ENCODE data around the gene UNC5C. TPM values are rescaled to one million over a fixed set of nuclear protein-coding genes. Genes with fewer than 3 reads are reported as not detected.

Gene UNC5C
- total RNA-seq, 1 donor from 2014 or later, result not detected

DNA sequence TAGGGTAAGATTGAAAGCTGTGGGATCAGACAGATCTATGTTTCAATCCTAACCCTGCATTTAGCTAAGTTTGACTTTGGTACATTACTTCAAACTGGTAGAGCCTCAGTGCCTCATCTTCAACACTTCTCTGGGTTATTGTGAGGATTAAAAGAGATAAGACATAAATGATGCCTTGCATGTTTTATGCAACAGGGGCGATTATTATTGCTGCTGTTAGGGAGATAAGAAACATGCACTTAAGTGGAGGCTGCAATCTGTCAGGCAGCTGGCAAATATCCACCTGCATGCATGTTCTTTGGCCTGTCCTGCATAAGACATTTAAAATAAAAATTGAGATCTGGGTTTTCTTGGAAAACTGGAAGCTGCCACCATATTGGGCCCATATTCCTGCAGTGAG lies 24.6 kb downstream of the UNC5C start:
- intact Hi-C loops (cut with micrococcal nuclease), result no loop called here

DNA sequence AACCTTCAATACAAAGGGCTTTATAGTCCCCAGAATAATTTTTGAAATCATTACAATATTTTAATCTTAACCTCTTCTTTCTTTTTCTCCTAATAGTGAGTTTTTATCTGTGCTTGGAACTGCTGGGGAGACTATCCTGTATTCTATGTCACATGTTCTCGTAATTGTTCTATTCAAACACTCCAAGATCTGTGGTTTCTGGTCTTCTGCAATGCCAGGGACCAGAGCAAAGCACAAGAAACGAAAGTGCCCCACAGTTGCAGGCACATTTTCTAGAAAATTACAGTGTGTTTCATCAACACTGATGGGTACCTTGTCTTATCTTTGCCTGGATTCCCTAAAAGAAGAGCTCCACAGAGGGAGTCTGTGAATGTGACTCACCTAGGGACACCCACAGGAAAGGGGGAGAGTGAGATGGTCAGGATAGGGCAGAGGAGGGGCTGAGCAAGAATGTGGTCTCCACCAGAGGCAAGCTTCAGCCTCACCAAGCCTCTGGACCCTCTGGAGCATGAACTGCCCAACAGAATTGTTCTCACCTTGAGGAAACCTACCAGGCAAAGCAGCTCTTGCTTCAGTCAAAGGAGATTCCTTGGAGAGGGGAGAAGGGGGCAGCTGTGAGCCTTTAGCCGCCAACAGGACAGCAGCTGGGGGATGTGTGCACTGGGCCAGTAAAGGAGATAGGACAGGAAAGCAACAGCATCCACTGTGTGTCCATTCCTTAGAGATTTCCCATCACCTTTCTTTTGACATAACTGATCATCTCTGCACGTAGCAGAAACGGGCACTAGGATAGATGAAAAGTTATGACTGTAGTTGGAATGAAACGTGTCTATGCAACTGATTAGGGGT lies 25.9 kb downstream of the UNC5C start:
- intact Hi-C loops (cut with micrococcal nuclease), result no loop called here

GRCh38 chr4:95517576-95518345 lies 31.0 kb downstream of the UNC5C start:
- intact Hi-C loops (cut with micrococcal nuclease), result no loop called here

DNA sequence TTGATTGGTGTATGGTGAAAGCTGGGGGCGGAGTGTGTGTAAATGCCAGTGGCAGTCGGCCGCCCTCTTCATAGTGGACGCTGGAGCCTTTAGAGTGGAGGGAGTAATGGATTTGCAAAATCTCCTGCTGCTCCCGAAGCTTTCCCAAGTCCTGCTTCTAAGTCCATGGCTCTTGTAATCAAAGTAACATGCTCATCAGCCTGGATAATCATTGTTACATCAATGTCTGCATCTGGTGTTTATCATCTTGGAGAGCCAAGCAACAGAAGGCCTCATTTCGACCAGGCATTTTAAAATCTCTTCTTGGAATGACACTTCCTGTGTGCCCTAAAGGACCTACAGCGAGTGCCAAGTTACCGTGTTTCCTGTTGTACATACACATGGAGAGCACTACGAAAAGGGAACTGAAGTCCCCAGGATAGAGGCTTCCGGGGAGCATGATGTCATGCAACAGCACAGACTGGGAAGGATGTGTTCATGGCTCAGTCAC lies 32.2 kb downstream of the UNC5C start:
- intact Hi-C loops (cut with micrococcal nuclease), result no loop called here

DNA sequence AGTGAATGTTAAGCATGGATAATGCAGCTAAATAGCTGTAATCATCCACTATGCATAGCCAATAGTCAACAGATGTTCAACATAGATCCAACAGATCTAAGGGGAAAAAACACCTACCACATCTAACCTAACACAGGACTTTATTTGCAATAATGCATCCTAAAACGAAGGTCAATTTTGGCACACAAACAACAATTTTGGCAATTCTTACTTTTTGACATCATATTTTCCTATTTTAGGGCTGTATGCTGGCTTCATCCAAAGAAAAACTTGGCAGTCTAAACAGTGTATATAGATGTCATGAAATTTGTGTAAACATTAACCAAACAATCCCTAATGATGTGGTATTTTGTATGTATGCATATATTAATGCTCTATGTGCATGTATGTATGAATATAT lies 33.2 kb downstream of the UNC5C start:
- intact Hi-C loops (cut with micrococcal nuclease), result no loop called here

- intact Hi-C loops (cut with micrococcal nuclease), result no loop called here
Observed at GRCh38 chr4:95513022-95513421, 35.8 kb downstream of the UNC5C start.

DNA sequence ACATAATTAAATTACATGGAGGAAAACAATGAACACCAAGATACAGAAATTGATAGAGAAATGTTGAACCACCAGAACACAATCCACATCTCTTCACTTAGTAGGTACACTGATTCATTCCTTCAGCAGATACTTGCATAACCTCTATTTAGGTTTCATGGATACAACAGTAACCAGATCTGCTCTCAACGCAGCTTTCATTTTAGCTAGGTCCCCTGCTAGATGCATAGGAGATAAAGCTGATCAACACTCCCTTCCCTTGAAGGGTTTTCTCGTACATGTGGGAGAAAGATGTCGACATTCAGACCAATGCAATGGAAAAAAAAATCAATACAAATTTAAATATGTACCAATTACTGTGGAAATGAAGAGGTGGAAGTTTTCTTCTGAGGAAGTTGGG lies 37.3 kb downstream of the UNC5C start:
- intact Hi-C loops (cut with micrococcal nuclease), result loop anchor here (2.0 kb wide), 1 partner anchor 345 kb away; no protein-coding TSS in a partner anchor

- intact Hi-C loops (cut with micrococcal nuclease), result loop anchor here (2.0 kb wide), 1 partner anchor 344 kb away; no protein-coding TSS in a partner anchor
Observed at GRCh38 chr4:95510877-95511276, 37.9 kb downstream of the UNC5C start.

DNA sequence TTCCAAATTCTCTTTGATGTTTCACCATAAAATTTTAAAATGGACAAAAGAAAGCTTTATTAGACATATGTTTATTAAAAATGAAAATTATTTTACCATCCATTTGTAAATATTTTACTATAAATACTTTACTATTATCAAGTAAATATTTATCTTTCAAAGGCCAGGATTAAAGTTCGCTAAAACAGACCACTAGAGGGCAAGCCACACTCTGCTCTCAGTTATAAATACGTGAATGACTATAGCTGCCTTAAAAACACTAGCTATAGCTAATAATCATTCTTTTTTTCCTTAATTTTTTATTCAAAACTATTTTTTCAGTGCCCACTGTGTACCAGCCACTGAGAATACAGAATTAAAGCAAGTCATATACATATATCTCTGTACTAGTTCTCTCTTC lies 38.6 kb downstream of the UNC5C start:
- intact Hi-C loops (cut with micrococcal nuclease), result loop anchor here (2.0 kb wide), 1 partner anchor 343 kb away; no protein-coding TSS in a partner anchor

- intact Hi-C loops (cut with micrococcal nuclease), result no loop called here
Observed at GRCh38 chr4:95508421-95508820, 40.4 kb downstream of the UNC5C start.

GRCh38 chr4:95507561-95507960 lies 41.2 kb downstream of the UNC5C start:
- intact Hi-C loops (cut with micrococcal nuclease), result no loop called here

GRCh38 chr4:95507147-95507546 lies 41.6 kb downstream of the UNC5C start:
- intact Hi-C loops (cut with micrococcal nuclease), result no loop called here

GRCh38 chr4:95506264-95506663 lies 42.5 kb downstream of the UNC5C start:
- intact Hi-C loops (cut with micrococcal nuclease), result no loop called here

GRCh38 chr4:95505799-95506198 lies 43.0 kb downstream of the UNC5C start:
- intact Hi-C loops (cut with micrococcal nuclease), result no loop called here

DNA sequence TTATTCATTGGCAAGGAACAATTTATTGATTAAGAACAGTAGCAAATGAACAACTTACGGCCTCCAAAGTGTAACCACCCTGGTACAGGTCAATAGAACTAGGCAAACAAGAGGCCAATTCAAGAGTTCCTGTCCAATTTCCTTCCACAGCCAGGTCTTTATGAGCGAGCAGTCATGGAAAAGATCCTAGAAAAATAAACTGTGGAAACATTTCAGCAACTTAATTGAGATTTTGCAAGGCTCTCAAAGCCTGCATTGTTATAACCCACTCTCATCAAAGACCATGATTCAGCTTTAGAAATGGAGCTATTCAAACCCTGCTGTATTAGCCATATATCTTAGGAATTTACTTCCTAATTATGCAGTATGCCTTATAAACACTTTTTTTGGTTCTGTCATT lies 43.6 kb downstream of the UNC5C start:
- intact Hi-C loops (cut with micrococcal nuclease), result no loop called here

DNA sequence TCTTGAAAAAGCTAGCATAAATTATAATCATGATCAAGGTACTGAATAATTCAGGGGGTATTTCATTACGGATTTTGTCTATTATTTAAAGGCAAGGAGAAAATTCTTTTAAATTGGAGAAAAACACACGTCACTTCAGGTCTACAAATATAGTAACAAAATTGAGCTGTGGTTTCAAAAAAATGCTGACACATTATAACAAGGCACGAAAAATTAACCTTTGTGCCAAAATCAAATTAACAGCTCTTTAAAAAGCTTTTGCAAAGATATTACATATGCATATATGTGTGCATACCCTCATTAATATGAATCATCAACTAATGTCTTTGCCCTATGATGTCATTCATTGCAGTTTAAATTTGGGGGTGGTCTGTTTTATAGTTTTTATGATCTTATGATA lies 44.3 kb downstream of the UNC5C start:
- intact Hi-C loops (cut with micrococcal nuclease), result no loop called here

DNA sequence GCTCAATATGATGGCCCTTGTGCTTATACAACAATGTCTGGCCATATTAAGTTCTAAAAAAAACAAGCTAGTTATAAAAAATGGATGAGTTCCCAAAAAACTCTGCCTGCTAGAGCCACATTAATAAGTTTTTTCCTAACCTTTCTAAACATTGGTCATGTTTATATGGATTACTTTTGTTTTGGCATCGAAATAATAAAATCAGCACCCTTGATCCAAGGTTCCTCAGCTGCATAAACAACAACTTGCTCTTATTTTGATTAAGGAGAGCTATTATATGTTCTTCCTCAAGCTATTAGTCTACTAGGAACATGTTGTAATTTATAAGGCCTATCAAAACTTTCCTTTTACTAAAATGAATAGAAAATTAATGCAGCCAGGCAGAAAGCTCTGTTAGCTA lies 48.4 kb downstream of the UNC5C start:
- intact Hi-C loops (cut with micrococcal nuclease), result no loop called here

DNA sequence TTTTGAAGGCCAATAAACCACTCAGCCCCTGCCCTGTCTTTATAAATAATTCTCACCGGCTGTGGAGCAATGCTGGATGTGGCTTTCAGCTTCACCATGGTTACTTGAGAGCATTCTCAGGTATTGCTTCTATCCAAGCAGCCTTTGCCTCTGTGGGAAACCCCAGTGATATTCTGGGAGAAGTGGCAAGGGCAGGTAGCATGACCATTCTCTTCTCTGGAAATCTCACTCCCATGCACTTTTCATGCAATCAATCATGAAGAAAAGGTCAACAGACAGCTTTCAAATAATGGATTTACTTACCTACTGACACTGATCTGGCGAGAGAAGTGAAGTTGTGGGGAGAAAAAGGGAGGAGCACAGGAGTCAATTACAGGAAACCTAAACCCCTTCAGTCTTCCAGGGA lies 49.5 kb downstream of the UNC5C start:
- intact Hi-C loops (cut with micrococcal nuclease), result no loop called here

GRCh38 chr4:95494186-95494585 lies 54.6 kb downstream of the UNC5C start:
- intact Hi-C loops (cut with micrococcal nuclease), result no loop called here

DNA sequence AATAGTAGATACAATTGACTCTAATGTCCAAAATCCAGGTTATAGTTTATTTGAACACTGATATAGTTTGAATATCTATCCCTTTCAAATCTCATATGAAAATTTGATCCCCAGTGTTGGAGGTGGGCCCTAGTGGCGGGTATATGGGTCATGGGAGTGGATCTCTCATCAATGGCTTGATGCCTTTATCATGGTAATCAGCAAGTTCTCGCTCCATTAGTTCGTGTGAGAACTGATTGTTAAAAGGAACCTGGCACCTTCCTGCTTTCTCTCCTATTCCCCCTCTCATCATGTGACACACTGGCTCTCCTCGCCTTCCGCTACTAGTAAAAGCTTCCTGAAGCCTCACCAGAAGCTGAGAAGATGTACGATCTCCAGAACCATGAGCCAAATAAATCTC lies 70.1 kb downstream of the UNC5C start:
- intact Hi-C loops (cut with micrococcal nuclease), result no loop called here

DNA sequence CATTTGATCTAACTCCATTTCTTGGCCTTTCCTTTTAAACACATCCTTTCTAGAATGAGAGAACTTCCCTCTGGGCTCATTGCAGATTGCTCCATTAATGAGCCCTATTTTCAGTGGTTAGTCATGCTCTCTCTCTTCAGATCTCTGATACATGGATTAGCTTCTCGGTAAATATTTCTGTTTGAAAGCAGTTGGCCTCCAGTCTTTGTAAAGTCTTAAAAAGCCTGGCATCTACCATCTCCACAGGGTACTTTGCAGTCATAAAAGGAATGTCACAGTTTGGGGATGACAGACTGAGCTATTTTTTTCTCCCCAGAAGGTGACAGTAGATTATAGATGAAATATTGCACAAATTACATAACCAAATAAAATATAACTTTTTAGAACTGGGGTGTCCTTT lies 72.7 kb downstream of the UNC5C start:
- intact Hi-C loops (cut with micrococcal nuclease), result no loop called here

DNA sequence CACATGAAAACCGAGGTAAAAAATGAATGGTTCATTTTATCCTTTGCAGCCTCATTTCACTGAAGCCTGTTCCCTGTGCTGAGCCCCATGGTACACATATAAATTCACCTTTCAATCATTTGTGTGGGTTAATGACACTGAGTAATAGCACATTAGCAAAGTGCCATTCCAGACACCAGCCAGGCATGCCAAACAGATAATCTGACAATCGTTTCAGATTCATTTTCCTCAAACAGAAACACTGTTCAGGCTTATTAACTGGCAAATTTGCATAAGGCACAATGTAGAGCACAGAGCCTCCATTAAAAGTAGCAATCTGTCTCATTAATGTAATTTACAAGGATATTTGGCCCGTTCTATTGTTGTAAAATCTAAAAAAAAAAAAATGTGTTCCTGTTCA lies 76.2 kb downstream of the UNC5C start:
- intact Hi-C loops (cut with micrococcal nuclease), result no loop called here

All from T-helper 1 cell treated with Interleukin-12 subunit alpha and Interleukin-12 subunit beta and Interleukin-4 antibody, amounts not matched to agents 30 ng/mL and 1 ng/mL, for 36 hours (primary cell).